Body of pancreas (tissue), 4 donors: ENCODE data around the gene DOCK3. TPM values are rescaled to one million over a fixed set of nuclear protein-coding genes. Genes with fewer than 3 reads are reported as not detected.
A peak's percentile ranks its signal among the peaks of the same experiment; 100 is the strongest.

Experiments
- ATAC-seq: fragments of 150-250 bp; one replicate; pipeline ENCODE4 v1.9.1; 2016
- DNase-seq, 4 donors: peaks; one replicate each; pipeline ENCODE4 v3.0.0-alpha.2; 2019
- H3K27ac ChIP-seq, 4 donors: fragments of 200-600 bp; sonication (generic); 1 replicate in 3 of 4; 2 replicates in 1 of 4; pipeline versions ENCODE4 v1.5.1 to v1.6.1; 2016 to 2019; ENCODE audit warnings: mild to moderate bottlenecking in 1 of 4, mixed read lengths in 1 of 4, moderate library complexity in 1 of 4
- H3K27me3 ChIP-seq, 2 donors: fragments of 200-600 bp; sonication (generic); one replicate each; pipeline ENCODE4 v1.6.0; 2016; ENCODE audit warnings: mild to moderate bottlenecking in 1 of 2
- H3K36me3 ChIP-seq, 2 donors: fragments of 200-600 bp; sonication (generic); replicated peaks in 1 of 2; 2 replicates each; pipeline ENCODE4 v1.5.1; 2016; ENCODE audit warnings: low read depth in 2 of 2; ENCODE audit not compliant: insufficient read depth in 1 of 2
- H3K4me1 ChIP-seq: fragments of 200-600 bp; sonication (generic); one replicate; pipeline ENCODE4 v1.6.0; 2016
- H3K4me3 ChIP-seq, 2 donors: fragments of 200-600 bp; sonication (generic); 1 replicate in 1 of 2; 2 replicates in 1 of 2; pipeline ENCODE4 v1.5.1; 2016 to 2019
- H3K9me3 ChIP-seq, 3 donors: fragments of 200-600 bp; sonication (generic); 1 replicate in 2 of 3; 2 replicates in 1 of 3; pipeline ENCODE4 v1.5.1; 2016
- CTCF ChIP-seq, 7 experiments: fragments of 450-650 bp in 4 of 7; fragments of 200-600 bp in 3 of 7; sonication (generic) in 3 of 7; IDR thresholded peaks; one replicate each; pipeline ENCODE4 v1.5.1; 2016 to 2019; ENCODE audit warnings: antibody characterized with exemption in 7 of 7
- POLR2A ChIP-seq, 3 donors: fragments of 450-650 bp; IDR thresholded peaks; one replicate each; pipeline ENCODE4 v1.6.1; 2016; ENCODE audit warnings: antibody characterized with exemption in 3 of 3, mild to moderate bottlenecking in 2 of 3
- WGBS, 2 donors: methylation state at CpG; one replicate each; pipeline ENCODE4 v1.1.5; 2017; 5-methylcytosine and 5-hydroxymethylcytosine counted together
- intact Hi-C: fragments of 100-400 bp; cut with DNase I; formaldehyde crosslinking; loops from one replicate; pipeline ENCODE4 v1.15.1; 2023
- total RNA-seq, 2 donors: library from RNA; depleted of rRNA; stranded (reverse); fragments of >200 nt; gene quantifications; one replicate each; pipeline ENCODE4 v1.1.0, GENCODE V29; 2016

Gene DOCK3
- total RNA-seq, 2 donors from 2014 or later = 0.52 TPM; not detected in 1

- Histone ChIP-seq H3K9me3 (no peaks in the 10 kb centered on the region), H3K4me3 (no peak overlapping the region), H3K27ac (no peak overlapping the region), H3K27me3 (peaks cover 8 to 12% of the 10 kb centered on the region in 2 donors), H3K36me3 (no peaks in the 10 kb centered on the region), H3K4me1 (peaks cover 10% of the 10 kb centered on the region)
- ATAC-seq (no peak), DNase-seq (no peak)
- 70 to 82% methylated on average over 3 of the region's 3 CpGs for WGBS, 2 donors
- TF ChIP-seq CTCF (IDR thresholded peaks at IDR 0.05) = no peak
- TF ChIP-seq POLR2A (IDR thresholded peaks at IDR 0.05) = no peak
- intact Hi-C loops = no loop called here
These were observed 2.1 kb upstream of the DOCK3 start for GRCh38 chr3:50672656-50673055.

GRCh38 chr3:50673931-50674330, 796 bp upstream of the DOCK3 start:
- Histone ChIP-seq H3K27ac (no peak overlapping the region), H3K4me1 (peaks cover 10% of the 10 kb centered on the region), H3K4me3 (no peak overlapping the region), H3K27me3 (peaks cover 8 to 14% of the 10 kb centered on the region in 2 donors), H3K36me3 (no peaks in the 10 kb centered on the region), H3K9me3 (no peaks in the 10 kb centered on the region)
- TF ChIP-seq CTCF (IDR thresholded peaks at IDR 0.05) (no peak), POLR2A (IDR thresholded peaks at IDR 0.05) (no peak)
- no peak for DNase-seq
- intact Hi-C loops = no loop called here
- ATAC-seq = no peak
- 51 to 56% methylated on average over 3 of the region's 3 CpGs for WGBS, 2 donors

- H3K27ac ChIP-seq = no peak overlapping the region
- 4 to 9% methylated on average over 16 to 50 of the region's 65 CpGs for WGBS, 2 donors
- ATAC-seq = peak; percentile 47
- peak in 1 of 7 experiments; percentile 8 for TF ChIP-seq CTCF (IDR thresholded peaks at IDR 0.05)
- TF ChIP-seq POLR2A (IDR thresholded peaks at IDR 0.05) = no peak
- no peaks in the 10 kb centered on the region for H3K36me3 ChIP-seq
- intact Hi-C loops = no loop called here
- peaks cover 8 to 19% of the 10 kb centered on the region in 2 donors for H3K27me3 ChIP-seq
- no peak overlapping the region for H3K4me3 ChIP-seq
- peaks cover 10% of the 10 kb centered on the region for H3K4me1 ChIP-seq
- H3K9me3 ChIP-seq = no peaks in the 10 kb centered on the region
- peak; percentile 21 to 56 (median 28) for DNase-seq
These were observed 678 bp downstream of the DOCK3 start for GRCh38 chr3:50675179-50676030.

DNA sequence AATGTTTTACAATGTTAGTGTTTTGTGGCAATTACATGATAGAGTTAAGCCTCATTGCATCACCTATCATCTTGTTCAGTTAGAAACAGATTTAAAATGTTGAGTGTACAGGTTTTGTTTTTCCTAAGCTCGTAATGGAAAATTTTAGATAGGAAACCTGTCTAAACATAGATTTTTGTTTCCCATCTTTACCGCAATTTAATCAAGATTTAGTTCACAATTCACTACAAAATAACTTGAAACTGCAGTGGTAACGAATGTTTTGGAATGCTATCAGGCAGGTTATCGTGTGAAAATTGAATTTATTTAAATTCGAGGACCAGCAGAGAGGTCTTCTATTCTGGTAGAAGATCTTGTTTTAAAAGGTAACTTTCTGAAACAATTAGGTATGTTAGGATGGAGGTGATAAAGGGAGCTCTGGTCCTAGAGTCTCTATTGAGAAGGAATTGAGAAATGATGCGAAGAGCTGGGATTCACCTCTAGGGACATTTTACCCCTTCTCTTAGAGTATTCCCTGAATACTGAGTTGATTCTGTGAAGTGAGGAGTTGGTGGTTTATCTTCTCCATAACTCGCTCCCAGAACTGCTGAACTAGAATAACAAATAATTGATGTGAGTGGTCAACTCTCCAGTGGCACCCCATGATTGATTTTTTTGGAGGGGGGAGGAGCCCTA, 1.4 kb downstream of the DOCK3 start:
- peaks cover 10% of the 10 kb centered on the region for H3K4me1 ChIP-seq
- H3K36me3 ChIP-seq = no peaks in the 10 kb centered on the region
- DNase-seq (no peak), ATAC-seq (no peak)
- intact Hi-C loops = no loop called here
- TF ChIP-seq CTCF (IDR thresholded peaks at IDR 0.05) = no peak
- no peak for TF ChIP-seq POLR2A (IDR thresholded peaks at IDR 0.05)
- no peak overlapping the region for H3K27ac ChIP-seq
- H3K9me3 ChIP-seq = no peaks in the 10 kb centered on the region
- no peak overlapping the region for H3K4me3 ChIP-seq
- WGBS, 2 donors = 52 to 54% methylated on average over 7 of the region's 7 CpGs
- peaks cover 8 to 19% of the 10 kb centered on the region in 2 donors for H3K27me3 ChIP-seq
